Activated naive CD4-positive, alpha-beta T cell treated with anti-CD3 and anti-CD28 coated beads, Interleukin-2, amount 50 U/mL, for 24 hours (primary cell): ENCODE results near the gene SIDT1.

Source experiments
- H3K27ac Mint-ChIP-seq: one replicate; pipeline ENCODE4 v1.8.0; 2021; ENCODE audit warnings: mild to moderate bottlenecking, mixed read lengths
- H3K27me3 Mint-ChIP-seq: one replicate; pipeline ENCODE4 v1.8.0; 2021; ENCODE audit warnings: mixed read lengths
- H3K36me3 Mint-ChIP-seq: one replicate; pipeline ENCODE4 v1.8.0; 2021; ENCODE audit warnings: mixed read lengths
- H3K4me1 Mint-ChIP-seq: one replicate; pipeline ENCODE4 v1.8.0; 2021; ENCODE audit warnings: mixed read lengths
- H3K4me3 Mint-ChIP-seq: one replicate; pipeline ENCODE4 v1.8.0; 2021; ENCODE audit warnings: mild to moderate bottlenecking, mixed read lengths
- H3K9me3 Mint-ChIP-seq: one replicate; pipeline ENCODE4 v1.8.0; 2021; ENCODE audit warnings: mixed read lengths

SIDT1 gene

GRCh38 chr3:113560831-113561623, 28.7 kb downstream of the SIDT1 start:
- Mint-ChIP-seq H3K4me1 (peaks cover 74% of the 10 kb centered on the region), H3K27ac (peak overlapping the region; percentile 18), H3K9me3 (no peaks in the 10 kb centered on the region), H3K4me3 (no peak overlapping the region), H3K36me3 (peaks cover 5% of the 10 kb centered on the region), H3K27me3 (no peaks in the 10 kb centered on the region)

- no peak overlapping the region for H3K27ac Mint-ChIP-seq
- no peaks in the 10 kb centered on the region for H3K9me3 Mint-ChIP-seq
- H3K4me1 Mint-ChIP-seq: peaks cover 41% of the 10 kb centered on the region
- no peaks in the 10 kb centered on the region for H3K27me3 Mint-ChIP-seq
- H3K36me3 Mint-ChIP-seq: peaks cover 4% of the 10 kb centered on the region
- H3K4me3 Mint-ChIP-seq: no peak overlapping the region
Observed at GRCh38 chr3:113565555-113565954, 33.2 kb downstream of the SIDT1 start.

- H3K9me3 Mint-ChIP-seq: no peaks in the 10 kb centered on the region
- no peaks in the 10 kb centered on the region for H3K27me3 Mint-ChIP-seq
- peaks cover 1% of the 10 kb centered on the region for H3K36me3 Mint-ChIP-seq
- no peak overlapping the region for H3K4me3 Mint-ChIP-seq
- H3K27ac Mint-ChIP-seq: no peak overlapping the region
- H3K4me1 Mint-ChIP-seq: peaks cover 15% of the 10 kb centered on the region
Observed at GRCh38 chr3:113570158-113570557, 37.8 kb downstream of the SIDT1 start.

- Mint-ChIP-seq H3K4me1 (peaks cover 15% of the 10 kb centered on the region), H3K9me3 (no peaks in the 10 kb centered on the region), H3K4me3 (no peak overlapping the region), H3K27me3 (no peaks in the 10 kb centered on the region), H3K27ac (no peak overlapping the region), H3K36me3 (peaks cover 1% of the 10 kb centered on the region)
Observed at GRCh38 chr3:113571360-113571759, 39.0 kb downstream of the SIDT1 start.

- H3K4me3 Mint-ChIP-seq: no peak overlapping the region
- no peaks in the 10 kb centered on the region for H3K27me3 Mint-ChIP-seq
- peaks cover 1% of the 10 kb centered on the region for H3K36me3 Mint-ChIP-seq
- peak overlapping the region; percentile 53 for H3K27ac Mint-ChIP-seq
- H3K4me1 Mint-ChIP-seq: peaks cover 24% of the 10 kb centered on the region
- H3K9me3 Mint-ChIP-seq: no peaks in the 10 kb centered on the region
Observed at GRCh38 chr3:113573728-113574127, 41.4 kb downstream of the SIDT1 start.

GRCh38 chr3:113574213-113574612, 41.9 kb downstream of the SIDT1 start:
- Mint-ChIP-seq H3K27me3 (no peaks in the 10 kb centered on the region), H3K4me1 (peaks cover 24% of the 10 kb centered on the region), H3K9me3 (no peaks in the 10 kb centered on the region), H3K36me3 (peaks cover 1% of the 10 kb centered on the region), H3K27ac (peak overlapping the region; percentile 74), H3K4me3 (no peak overlapping the region)

GRCh38 chr3:113575206-113575605, 42.9 kb downstream of the SIDT1 start:
- Mint-ChIP-seq H3K27me3 (no peaks in the 10 kb centered on the region), H3K27ac (peak overlapping the region; percentile 39), H3K36me3 (peaks cover 1% of the 10 kb centered on the region)

GRCh38 chr3:113585228-113585627, 52.9 kb downstream of the SIDT1 start:
- no peak overlapping the region for H3K4me3 Mint-ChIP-seq
- no peaks in the 10 kb centered on the region for H3K27me3 Mint-ChIP-seq
- no peak overlapping the region for H3K27ac Mint-ChIP-seq
- no peaks in the 10 kb centered on the region for H3K9me3 Mint-ChIP-seq
- peaks cover 7% of the 10 kb centered on the region for H3K4me1 Mint-ChIP-seq
- peaks cover 6% of the 10 kb centered on the region for H3K36me3 Mint-ChIP-seq

More at GRCh38 chr3:113575206-113575605, 42.9 kb downstream of the SIDT1 start:
- no peak overlapping the region for H3K4me3 Mint-ChIP-seq
- no peaks in the 10 kb centered on the region for H3K9me3 Mint-ChIP-seq
- H3K4me1 Mint-ChIP-seq: peaks cover 24% of the 10 kb centered on the region

- H3K4me1 Mint-ChIP-seq: peaks cover 11% of the 10 kb centered on the region
- no peaks in the 10 kb centered on the region for H3K27me3 Mint-ChIP-seq
- no peak overlapping the region for H3K4me3 Mint-ChIP-seq
- H3K27ac Mint-ChIP-seq: no peak overlapping the region
- no peaks in the 10 kb centered on the region for H3K9me3 Mint-ChIP-seq
- peaks cover 6% of the 10 kb centered on the region for H3K36me3 Mint-ChIP-seq
Observed at GRCh38 chr3:113585720-113586119, 53.4 kb downstream of the SIDT1 start.

GRCh38 chr3:113588806-113589205, 56.5 kb downstream of the SIDT1 start:
- Mint-ChIP-seq H3K27ac (no peak overlapping the region), H3K27me3 (no peaks in the 10 kb centered on the region), H3K4me3 (no peak overlapping the region), H3K4me1 (peaks cover 26% of the 10 kb centered on the region), H3K9me3 (no peaks in the 10 kb centered on the region), H3K36me3 (peaks cover 11% of the 10 kb centered on the region)

GRCh38 chr3:113589971-113590370, 57.6 kb downstream of the SIDT1 start:
- H3K27ac Mint-ChIP-seq: peak overlapping the region; percentile 23
- H3K9me3 Mint-ChIP-seq: no peaks in the 10 kb centered on the region
- peaks cover 11% of the 10 kb centered on the region for H3K36me3 Mint-ChIP-seq
- no peak overlapping the region for H3K4me3 Mint-ChIP-seq
- no peaks in the 10 kb centered on the region for H3K27me3 Mint-ChIP-seq
- peaks cover 26% of the 10 kb centered on the region for H3K4me1 Mint-ChIP-seq

- peak overlapping the region; percentile 85 for H3K27ac Mint-ChIP-seq
- peaks cover 26% of the 10 kb centered on the region for H3K4me1 Mint-ChIP-seq
- H3K4me3 Mint-ChIP-seq: peak overlapping the region; percentile 56
- H3K36me3 Mint-ChIP-seq: peaks cover 13% of the 10 kb centered on the region
- no peaks in the 10 kb centered on the region for H3K27me3 Mint-ChIP-seq
- H3K9me3 Mint-ChIP-seq: no peaks in the 10 kb centered on the region
Observed at GRCh38 chr3:113590983-113591382, 58.6 kb downstream of the SIDT1 start.

- no peak overlapping the region for H3K27ac Mint-ChIP-seq
- H3K9me3 Mint-ChIP-seq: no peaks in the 10 kb centered on the region
- H3K4me1 Mint-ChIP-seq: peaks cover 26% of the 10 kb centered on the region
- H3K27me3 Mint-ChIP-seq: no peaks in the 10 kb centered on the region
- peaks cover 7% of the 10 kb centered on the region for H3K36me3 Mint-ChIP-seq
- H3K4me3 Mint-ChIP-seq: no peak overlapping the region
Observed at GRCh38 chr3:113594066-113594465, 61.7 kb downstream of the SIDT1 start.

GRCh38 chr3:113597596-113598354, 65.4 kb downstream of the SIDT1 start:
- H3K27ac Mint-ChIP-seq: no peak overlapping the region
- H3K27me3 Mint-ChIP-seq: no peaks in the 10 kb centered on the region

GRCh38 chr3:113600418-113601182, 68.2 kb downstream of the SIDT1 start:
- Mint-ChIP-seq H3K27me3 (no peaks in the 10 kb centered on the region), H3K27ac (no peak overlapping the region), H3K36me3 (peaks cover 6% of the 10 kb centered on the region), H3K4me1 (peaks cover 5% of the 10 kb centered on the region), H3K9me3 (no peaks in the 10 kb centered on the region), H3K4me3 (no peak overlapping the region)

More at GRCh38 chr3:113597596-113598354, 65.4 kb downstream of the SIDT1 start:
- H3K9me3 Mint-ChIP-seq: no peaks in the 10 kb centered on the region
- H3K4me1 Mint-ChIP-seq: no peaks in the 10 kb centered on the region
- H3K4me3 Mint-ChIP-seq: no peak overlapping the region
- peaks cover 4% of the 10 kb centered on the region for H3K36me3 Mint-ChIP-seq
